ENCODE results near the gene CGREF1. TPM values are rescaled to one million over a fixed set of nuclear protein-coding genes. Genes with fewer than 3 reads are reported as not detected.

Gene CGREF1
- total RNA-seq, 1 experiment from 2014 or later = 2.1 TPM

GRCh38 chr2:27130396-27130795, 11.5 kb upstream of the CGREF1 start:
- peaks cover 2% of the 10 kb centered on the region; the same call in 1 of the 2 replicates for H3K79me2 ChIP-seq (ENCODE audit: insufficient read depth, low read length)
- no peaks in the 10 kb centered on the region for H3K9me3 ChIP-seq (ENCODE audit: control insufficient read depth, low read depth, low read length)
- no peaks in the 10 kb centered on the region for H3K23me2 ChIP-seq (ENCODE audit: insufficient read length, low read depth, low read length, poor library complexity, severe bottlenecking)
- no peak overlapping the region for H3K14ac ChIP-seq (ENCODE audit: insufficient read depth, low read length)
- no peak overlapping the region for H4K8ac ChIP-seq (replicated peaks; ENCODE audit: insufficient read length, low read depth, low read length)
- no peaks in the 10 kb centered on the region for H3K4me1 ChIP-seq (ENCODE audit: insufficient read depth, low read length)
- H2BK12ac ChIP-seq (ENCODE audit: insufficient read length, low read depth, low read length) = no peak overlapping the region
- no peak overlapping the region for H3K23ac ChIP-seq (ENCODE audit: insufficient read length, low read depth, low read length)
- no peaks in the 10 kb centered on the region for H3K27me3 ChIP-seq (ENCODE audit: insufficient read depth, low read length)
- H2BK20ac ChIP-seq (ENCODE audit: low read depth, low read length, poor library complexity, severe bottlenecking) = no peak overlapping the region
- H3K9ac ChIP-seq (ENCODE audit: extremely low read depth, insufficient read length, low read length) = no peak overlapping the region
- Mint-ChIP-seq H3K27me3 (ENCODE audit: low read depth) (no peaks in the 10 kb centered on the region; the same call in none of the 2 replicates), H3K27ac (no peak overlapping the region), H3K4me3 (no peak overlapping the region), H3K4me1 (peaks cover 10 to 11% of the 10 kb centered on the region in 2 experiments), H3K9me3 (no peaks in the 10 kb centered on the region), H3K36me3 (ENCODE audit: insufficient read depth in 1 of 3, low read depth in 3 of 3) (peaks cover 9 to 38% (median 34%) of the 10 kb centered on the region in 3 experiments)
- H4K91ac ChIP-seq (ENCODE audit: insufficient read length, low read depth, low read length) = no peak overlapping the region
- no peak overlapping the region for H3K27ac ChIP-seq (ENCODE audit: insufficient read length, low read depth, low read length)
- H4K5ac ChIP-seq (ENCODE audit: insufficient read length, low read depth, low read length) = no peak overlapping the region
- no peak overlapping the region for H3K4me2 ChIP-seq (ENCODE audit: insufficient read depth, insufficient read length, low read length)
- H2BK15ac ChIP-seq (ENCODE audit: low read depth, low read length) = no peak overlapping the region
- H2BK120ac ChIP-seq (ENCODE audit: low read depth, low read length, poor library complexity, severe bottlenecking) = no peak overlapping the region
- H2BK5ac ChIP-seq (ENCODE audit: insufficient read length, low read length) = no peak overlapping the region
- H3T11ph ChIP-seq (ENCODE audit: low read length) = no peak overlapping the region
- no peak for DNase-seq
- no peak overlapping the region for H2AFZ ChIP-seq (ENCODE audit: low read length)
- TF ChIP-seq CTCF (conservative IDR thresholded peaks at IDR 0.05) = no peak
- H3K79me1 ChIP-seq (ENCODE audit: insufficient read depth, low read depth, low read length, poor library complexity, severe bottlenecking) = peaks cover 4% of the 10 kb centered on the region
- no peak overlapping the region for H2AK5ac ChIP-seq (ENCODE audit: insufficient read length, low read length)
- no peak overlapping the region for H3K56ac ChIP-seq (ENCODE audit: insufficient read length, low read depth, low read length)
- H3K4ac ChIP-seq (ENCODE audit: low read depth, low read length) = no peak overlapping the region
- H3K18ac ChIP-seq (ENCODE audit: insufficient read length, low read depth, low read length) = no peak overlapping the region
- H4K20me1 ChIP-seq (ENCODE audit: control insufficient read depth, insufficient read depth, insufficient read length) = no peaks in the 10 kb centered on the region
- WGBS (ENCODE audit: extremely low coverage, insufficient read length, low lambda C conversion rate) = no CpG with 5 or more reads among the region's 10 CpGs

All from H9 (cell line).